HCT116 (cell line): ENCODE measurements around the gene REXO4.

Experiments
- EZH2 ChIP-seq: fragments of 200-600 bp; sonication (generic); IDR thresholded peaks from 2 replicates; pipeline ENCODE4 v1.6.1; 2017; ENCODE audit warnings: antibody characterized with exemption, mixed run types
- EZH2phosphoT487 ChIP-seq: fragments of 200-600 bp; IDR thresholded peaks from 2 replicates; pipeline ENCODE4 v1.6.1; 2018; ENCODE audit warnings: antibody characterized with exemption, borderline replicate concordance
- MAX ChIP-seq: IDR thresholded peaks from 2 replicates; pipeline ENCODE4 v1.6.1; 2012
- POLR2A ChIP-seq: IDR thresholded peaks from 2 replicates; pipeline ENCODE4 v1.7.0; 2011; ENCODE audit warnings: borderline replicate concordance; ENCODE audit not compliant: insufficient read depth, insufficient read length; ENCODE audit errors: extremely low read depth
- POLR2AphosphoS5 ChIP-seq: IDR thresholded peaks from 2 replicates; pipeline ENCODE4 v1.6.1; 2011; ENCODE audit warnings: mild to moderate bottlenecking, low read depth, low read length, moderate library complexity
- TCF7L2 ChIP-seq: IDR thresholded peaks from 2 replicates; pipeline ENCODE4 v1.7.0; 2011; ENCODE audit warnings: borderline replicate concordance, inconsistent platforms; ENCODE audit not compliant: insufficient read depth, insufficient read length; ENCODE audit errors: extremely low read depth
- YY1 ChIP-seq: IDR thresholded peaks from 2 replicates; pipeline ENCODE4 v1.6.1; 2011; ENCODE audit warnings: low read length, low read depth, moderate library complexity, mild to moderate bottlenecking; ENCODE audit not compliant: insufficient replicate concordance; ENCODE audit errors: extremely low read depth
- TF ChIP-seq, protein P1 (sequence below), 3 experiments: fragments of 200-600 bp in 1 of 3; sonication (generic) in 1 of 3; IDR thresholded peaks in 2 of 3; conservative IDR thresholded peaks in 1 of 3; 2 replicates each; pipeline ENCODE4 v1.5.1; 2012 to 2017; ENCODE audit warnings: low read depth in 2 of 3, low read length in 2 of 3, antibody characterized with exemption in 1 of 3, borderline replicate concordance in 1 of 3, control low read depth in 1 of 3, mild to moderate bottlenecking in 1 of 3, mixed read lengths in 1 of 3, mixed run types in 1 of 3, moderate library complexity in 1 of 3; ENCODE audit not compliant: insufficient read depth in 1 of 3
- TF ChIP-seq, protein P2 (sequence below): IDR thresholded peaks from 2 replicates; pipeline ENCODE4 v1.6.1; 2011; ENCODE audit warnings: mild to moderate bottlenecking, low read length, moderate library complexity; ENCODE audit not compliant: insufficient replicate concordance; ENCODE audit errors: extremely low read depth

DNA sequence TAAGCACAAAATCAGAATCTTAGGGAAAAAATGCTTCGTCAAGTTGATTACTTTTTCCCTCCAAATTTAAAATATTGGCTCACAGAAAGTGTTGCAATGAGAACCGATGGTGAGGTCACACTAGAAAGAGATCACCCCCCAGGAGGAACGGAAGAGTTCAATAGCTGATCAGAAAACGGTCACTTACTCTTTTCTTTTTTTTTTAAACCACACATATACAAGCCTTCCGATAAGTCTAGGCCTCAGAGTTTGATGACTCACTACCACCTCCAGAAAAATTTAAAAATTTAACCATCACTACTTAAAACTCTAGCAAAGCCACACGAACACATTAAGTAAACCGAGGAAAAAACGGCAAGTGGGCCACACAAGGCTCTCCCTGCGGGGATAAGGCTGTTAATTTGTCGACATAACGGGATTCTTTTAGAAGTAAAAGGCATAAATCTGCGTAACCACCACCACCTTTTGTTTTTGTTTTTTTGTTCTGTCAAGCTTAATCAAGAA is 43.1 kb downstream of the REXO4 start:
- TF ChIP-seq, protein P1, sequence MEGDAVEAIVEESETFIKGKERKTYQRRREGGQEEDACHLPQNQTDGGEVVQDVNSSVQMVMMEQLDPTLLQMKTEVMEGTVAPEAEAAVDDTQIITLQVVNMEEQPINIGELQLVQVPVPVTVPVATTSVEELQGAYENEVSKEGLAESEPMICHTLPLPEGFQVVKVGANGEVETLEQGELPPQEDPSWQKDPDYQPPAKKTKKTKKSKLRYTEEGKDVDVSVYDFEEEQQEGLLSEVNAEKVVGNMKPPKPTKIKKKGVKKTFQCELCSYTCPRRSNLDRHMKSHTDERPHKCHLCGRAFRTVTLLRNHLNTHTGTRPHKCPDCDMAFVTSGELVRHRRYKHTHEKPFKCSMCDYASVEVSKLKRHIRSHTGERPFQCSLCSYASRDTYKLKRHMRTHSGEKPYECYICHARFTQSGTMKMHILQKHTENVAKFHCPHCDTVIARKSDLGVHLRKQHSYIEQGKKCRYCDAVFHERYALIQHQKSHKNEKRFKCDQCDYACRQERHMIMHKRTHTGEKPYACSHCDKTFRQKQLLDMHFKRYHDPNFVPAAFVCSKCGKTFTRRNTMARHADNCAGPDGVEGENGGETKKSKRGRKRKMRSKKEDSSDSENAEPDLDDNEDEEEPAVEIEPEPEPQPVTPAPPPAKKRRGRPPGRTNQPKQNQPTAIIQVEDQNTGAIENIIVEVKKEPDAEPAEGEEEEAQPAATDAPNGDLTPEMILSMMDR (IDR thresholded peaks at IDR 0.05 in 2 of 3, conservative IDR thresholded peaks at IDR 0.05 in 1 of 3; ENCODE audit: borderline replicate concordance in 1 of 3, insufficient read depth in 1 of 3, low read depth in 2 of 3, low read length in 2 of 3) = no peak
- no peak for TF ChIP-seq POLR2A
- no peak for TF ChIP-seq EZH2phosphoT487
- TF ChIP-seq POLR2AphosphoS5 = no peak
- no peak for TF ChIP-seq TCF7L2
- TF ChIP-seq, protein P2, sequence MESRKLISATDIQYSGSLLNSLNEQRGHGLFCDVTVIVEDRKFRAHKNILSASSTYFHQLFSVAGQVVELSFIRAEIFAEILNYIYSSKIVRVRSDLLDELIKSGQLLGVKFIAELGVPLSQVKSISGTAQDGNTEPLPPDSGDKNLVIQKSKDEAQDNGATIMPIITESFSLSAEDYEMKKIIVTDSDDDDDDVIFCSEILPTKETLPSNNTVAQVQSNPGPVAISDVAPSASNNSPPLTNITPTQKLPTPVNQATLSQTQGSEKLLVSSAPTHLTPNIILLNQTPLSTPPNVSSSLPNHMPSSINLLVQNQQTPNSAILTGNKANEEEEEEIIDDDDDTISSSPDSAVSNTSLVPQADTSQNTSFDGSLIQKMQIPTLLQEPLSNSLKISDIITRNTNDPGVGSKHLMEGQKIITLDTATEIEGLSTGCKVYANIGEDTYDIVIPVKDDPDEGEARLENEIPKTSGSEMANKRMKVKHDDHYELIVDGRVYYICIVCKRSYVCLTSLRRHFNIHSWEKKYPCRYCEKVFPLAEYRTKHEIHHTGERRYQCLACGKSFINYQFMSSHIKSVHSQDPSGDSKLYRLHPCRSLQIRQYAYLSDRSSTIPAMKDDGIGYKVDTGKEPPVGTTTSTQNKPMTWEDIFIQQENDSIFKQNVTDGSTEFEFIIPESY = no peak
- TF ChIP-seq MAX = no peak
- no peak for TF ChIP-seq YY1
- TF ChIP-seq EZH2 = no peak
